IPS DF 4.7 (cell line): Measurements from ENCODE around the gene SRBD1.
A peak's percentile ranks its signal among the peaks of the same experiment; 100 is the strongest.

Source experiments
- DNase-seq: peaks from one replicate; pipeline ENCODE4 v3.0.0-alpha.2; 2013; ENCODE audit warnings: low spot score; ENCODE audit errors: extremely low read depth

Gene SRBD1

DNA sequence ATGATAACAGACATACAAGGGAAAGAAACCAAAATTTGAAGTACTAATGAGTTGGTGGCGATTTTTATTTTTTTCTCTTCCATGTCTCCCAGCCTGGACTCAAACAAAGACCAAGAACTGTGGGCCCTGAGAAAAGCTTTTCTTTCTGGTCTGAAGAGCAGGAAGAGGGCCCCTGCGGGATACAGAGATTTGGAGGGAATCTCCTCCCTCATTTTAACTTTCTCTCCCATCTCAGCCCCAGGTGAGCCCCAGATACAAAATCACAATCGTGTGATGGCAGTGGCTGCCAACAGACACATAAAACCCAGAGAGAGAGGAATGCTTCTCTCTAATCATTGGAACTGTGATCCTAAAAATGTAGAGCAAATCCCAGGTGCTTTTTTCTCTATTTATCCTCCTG is 20.9 kb upstream of the SRBD1 start:
- no peak for DNase-seq

DNA sequence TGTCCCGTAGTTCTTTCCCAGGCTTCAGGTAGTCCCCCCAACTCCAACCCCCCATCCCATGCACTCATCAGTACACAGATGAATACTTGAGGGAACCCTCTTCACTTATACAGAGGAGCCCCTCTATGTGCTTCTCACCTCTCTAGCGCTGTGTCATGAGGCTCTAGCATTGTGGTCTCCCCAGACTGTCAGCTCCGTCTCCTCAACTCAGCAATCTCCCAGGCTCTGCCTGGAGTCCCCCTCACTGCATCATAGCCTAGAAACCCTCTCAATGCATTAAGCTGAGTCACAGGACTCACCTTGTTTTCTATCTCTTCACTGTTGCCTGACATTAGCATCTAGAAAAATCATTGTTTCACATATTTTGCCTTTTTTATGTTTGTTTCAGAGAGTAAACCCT is 20.3 kb upstream of the SRBD1 start:
- no peak for DNase-seq

GRCh38 chr2:45629971-45630370 is 18.9 kb upstream of the SRBD1 start:
- DNase-seq, result no peak

DNA sequence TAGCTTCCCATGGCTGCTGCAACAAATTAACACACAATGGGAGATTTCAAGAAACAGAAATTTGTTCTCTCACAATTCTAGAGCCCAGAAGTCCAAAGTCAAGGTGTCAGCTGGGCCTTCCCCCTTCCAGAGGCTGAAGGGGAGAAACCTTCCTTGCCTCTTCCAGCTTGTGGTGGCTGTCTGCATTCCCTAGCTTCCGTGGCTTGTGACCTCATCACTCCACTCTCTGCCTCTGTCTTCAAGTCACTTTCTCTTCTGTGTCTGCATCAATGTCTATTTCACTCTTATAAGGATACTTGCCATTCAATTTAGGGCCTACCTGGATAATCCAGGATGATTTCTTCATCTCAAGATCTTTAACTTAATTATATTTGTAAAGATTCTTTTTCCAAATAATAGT is 16.8 kb upstream of the SRBD1 start:
- no peak for DNase-seq

- no peak for DNase-seq
Measured at GRCh38 chr2:45626387-45627221, 15.5 kb upstream of the SRBD1 start.

- no peak for DNase-seq
Measured at GRCh38 chr2:45625824-45626223, 14.8 kb upstream of the SRBD1 start.

GRCh38 chr2:45623098-45623497 is 12.0 kb upstream of the SRBD1 start:
- DNase-seq, result no peak

- DNase-seq, result no peak
Measured at GRCh38 chr2:45622336-45623075, 11.4 kb upstream of the SRBD1 start.

GRCh38 chr2:45617496-45617895 is 6.4 kb upstream of the SRBD1 start:
- no peak for DNase-seq

- no peak for DNase-seq
Measured at GRCh38 chr2:45616658-45617411, 5.8 kb upstream of the SRBD1 start.

DNA sequence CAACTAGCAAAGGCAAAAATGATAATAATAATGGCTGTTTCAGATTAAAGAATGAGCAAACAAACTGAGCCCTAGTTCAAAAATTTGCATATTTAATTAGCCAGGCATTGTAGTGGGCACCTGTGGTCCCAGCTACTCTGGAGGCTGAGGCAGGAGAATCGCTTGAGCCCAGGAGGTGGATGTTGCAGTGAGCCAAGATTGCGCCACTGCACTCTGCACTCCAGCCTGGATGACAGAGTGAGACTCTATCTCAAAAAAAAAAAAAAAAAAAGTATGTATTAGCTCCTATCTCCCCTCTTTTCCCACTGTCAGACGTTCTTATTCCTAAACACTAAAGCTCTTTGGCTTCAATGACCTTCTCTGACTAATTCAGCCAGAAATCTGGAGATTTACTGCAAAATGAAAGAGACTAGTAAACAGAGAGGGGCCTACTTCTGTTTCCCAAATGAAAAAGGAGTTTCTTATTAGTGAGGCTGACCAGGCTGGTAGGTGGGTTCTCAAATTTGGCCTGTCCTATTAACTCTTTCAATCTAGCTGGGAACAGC is 3.9 kb upstream of the SRBD1 start:
- no peak for DNase-seq

DNA sequence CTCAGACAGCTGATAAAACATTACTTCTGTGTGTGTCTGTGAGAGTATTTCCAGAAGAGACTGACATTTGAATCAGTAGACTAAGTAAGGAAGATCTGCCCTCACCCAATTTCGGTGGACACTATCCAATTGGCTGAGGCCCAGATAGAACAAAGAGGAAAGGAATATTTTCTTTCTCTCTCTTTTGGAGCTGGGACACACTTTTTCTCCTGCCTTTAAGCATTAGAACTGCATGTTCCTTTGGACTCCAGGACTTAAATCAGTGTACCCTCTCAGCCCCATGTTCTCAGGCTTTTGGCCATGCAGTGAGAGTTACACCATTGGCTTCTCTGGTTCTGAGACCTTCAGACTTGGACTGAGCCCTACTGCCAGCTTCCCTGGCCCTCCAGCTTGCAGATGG is 3.3 kb upstream of the SRBD1 start:
- no peak for DNase-seq

DNA sequence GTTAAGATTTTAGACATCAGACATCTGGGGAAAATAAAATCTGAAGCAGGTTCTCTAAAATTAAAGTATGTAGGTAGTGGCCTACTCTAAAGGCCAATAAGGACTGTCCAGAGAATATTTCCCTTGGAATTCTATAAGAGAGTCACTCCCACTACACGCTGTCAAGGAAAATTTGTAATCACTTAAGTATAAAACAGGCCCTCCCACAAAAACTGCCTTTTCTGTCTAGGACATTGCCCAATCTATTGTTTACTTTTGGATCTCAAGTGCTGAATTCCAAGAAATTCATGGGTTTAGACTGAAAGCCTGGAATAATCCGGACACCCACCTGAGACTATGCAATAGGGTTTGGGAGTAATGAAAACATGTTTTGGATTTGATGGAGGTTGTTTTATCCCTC is 1.7 kb upstream of the SRBD1 start:
- no peak for DNase-seq

- DNase-seq, result no peak
Measured at GRCh38 chr2:45612285-45612684, 1.2 kb upstream of the SRBD1 start.

GRCh38 chr2:45610281-45611019 is 617 bp downstream of the SRBD1 start:
- peak; percentile 51 for DNase-seq

GRCh38 chr2:45607701-45608100 is 3.4 kb downstream of the SRBD1 start:
- DNase-seq, result no peak

DNA sequence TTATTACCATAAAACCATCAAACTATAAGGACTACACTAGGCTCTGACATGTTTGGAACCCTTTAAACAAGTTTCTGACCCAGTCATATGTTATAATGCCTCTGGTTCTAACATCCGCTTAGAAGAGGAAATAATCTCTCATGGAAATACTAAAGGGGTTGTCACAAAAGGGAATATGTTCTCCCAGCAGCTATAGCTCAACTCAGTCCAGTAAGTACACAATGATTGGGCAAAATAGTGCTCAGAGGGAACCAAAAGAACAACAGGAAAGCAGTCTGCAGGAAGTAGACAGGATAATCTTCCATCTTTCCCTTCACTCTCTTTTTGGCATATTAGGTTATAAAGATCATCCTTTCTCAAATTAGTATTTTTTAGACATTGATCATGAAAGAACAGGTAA is 4.3 kb downstream of the SRBD1 start:
- DNase-seq, result no peak

DNA sequence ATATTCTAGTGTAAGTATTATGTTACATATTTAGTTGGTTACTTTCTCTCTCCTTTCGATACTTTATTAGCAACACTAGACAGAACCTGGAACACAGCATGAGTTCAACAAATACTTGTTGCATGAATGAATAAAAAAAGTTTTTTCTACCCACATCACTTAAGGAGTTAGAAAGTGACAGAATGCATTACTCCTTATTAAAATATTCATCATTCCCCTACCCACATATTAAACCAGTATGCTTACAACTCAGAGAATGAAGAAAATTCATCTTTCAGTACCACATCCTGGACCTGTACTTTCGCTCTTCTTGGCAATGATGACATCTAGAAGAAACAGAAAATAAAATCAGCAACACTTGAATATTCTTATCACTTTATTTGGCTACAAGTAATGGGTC is 6.0 kb downstream of the SRBD1 start:
- no peak for DNase-seq

DNA sequence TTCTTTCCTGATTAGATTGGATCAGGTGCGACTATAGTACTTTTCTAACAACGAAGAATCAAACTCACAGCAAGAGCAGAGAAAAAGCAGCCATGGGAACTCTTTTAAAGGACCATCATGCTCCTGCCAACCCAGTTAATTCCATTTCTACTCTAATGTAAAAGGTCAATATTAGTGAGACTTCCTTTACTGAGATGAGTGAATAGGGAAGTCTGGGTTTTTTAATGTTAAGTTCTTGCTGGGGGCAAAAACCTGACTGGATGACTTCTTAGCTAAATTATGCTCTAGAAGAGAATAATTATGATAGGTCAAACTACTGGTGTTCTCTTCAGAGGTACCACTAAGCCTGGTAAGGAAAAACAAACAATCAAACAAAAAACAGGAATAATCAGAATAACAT is 8.4 kb downstream of the SRBD1 start:
- DNase-seq, result no peak

DNA sequence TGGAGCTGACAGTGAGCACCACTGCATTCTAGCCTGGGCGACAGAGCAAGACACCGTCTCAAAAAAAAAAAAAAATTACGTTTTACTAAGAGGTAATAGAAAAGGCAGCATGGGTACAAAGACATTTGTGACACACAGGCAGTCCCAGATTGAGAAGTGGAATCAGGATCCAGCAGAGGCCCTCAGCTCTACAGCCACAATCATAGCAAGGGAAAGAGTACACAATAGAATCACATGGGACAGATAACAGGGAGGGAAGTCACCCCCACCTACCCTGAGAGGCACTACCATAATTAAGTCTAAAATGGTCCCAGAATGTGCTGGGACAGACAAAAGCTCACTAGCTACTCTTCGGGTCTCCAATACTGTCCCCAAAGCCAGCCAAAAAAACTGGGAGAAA is 12.5 kb downstream of the SRBD1 start:
- DNase-seq, result no peak

DNA sequence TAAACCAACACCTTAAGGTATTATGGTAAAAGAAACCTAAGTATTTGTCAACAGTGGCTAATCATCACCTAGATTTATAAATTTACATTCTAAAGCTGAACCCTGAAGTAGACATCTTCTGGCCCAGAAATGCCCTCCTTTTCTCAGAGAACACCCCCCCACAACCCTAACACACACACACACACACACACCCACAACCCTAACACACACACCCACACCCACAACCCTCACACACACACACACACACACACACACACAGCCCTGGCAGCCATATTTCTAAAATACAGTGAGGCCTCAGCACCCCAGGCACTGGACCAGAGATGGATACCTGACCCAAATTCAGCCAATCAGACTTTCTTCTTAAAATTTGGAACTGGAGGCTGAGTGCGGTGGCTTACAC is 14.3 kb downstream of the SRBD1 start:
- no peak for DNase-seq
